Measurements from ENCODE around the gene FOXD1. TPM values are rescaled to one million over a fixed set of nuclear protein-coding genes. Genes with fewer than 3 reads are reported as not detected.

FOXD1 gene
- total and polyA plus RNA-seq, 2 experiments from 2014 or later: 0.33 to 1.9 TPM

DNA sequence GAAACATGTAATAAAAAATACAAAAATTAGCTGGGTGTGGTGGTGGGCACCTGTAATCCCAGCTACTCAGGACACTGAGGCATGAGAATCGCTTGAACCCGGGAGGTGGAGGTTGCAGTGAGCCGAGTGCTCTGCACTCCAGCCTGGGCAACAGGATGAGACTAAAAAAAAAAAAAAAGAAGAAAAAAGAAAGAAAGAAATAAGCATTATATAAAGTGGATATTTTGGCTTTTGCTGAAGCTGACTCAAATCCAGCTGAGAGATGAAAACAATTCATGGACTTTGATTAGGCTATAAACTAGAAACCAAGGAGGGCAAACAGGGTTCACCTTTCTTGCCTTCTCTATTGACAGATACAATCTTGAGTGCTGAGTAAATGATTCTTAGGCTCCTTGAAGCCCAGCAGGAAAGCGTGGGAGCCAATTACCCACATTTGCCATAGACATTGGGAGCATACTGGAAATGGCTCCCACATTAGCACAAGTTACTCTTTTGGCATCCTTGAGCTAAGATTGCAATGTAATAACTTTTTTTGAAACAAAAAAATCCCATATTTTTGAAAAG lies 47.3 kb upstream of the FOXD1 start:
- H4K20me1 ChIP-seq (ENCODE audit: insufficient read depth, poor library complexity, severe bottlenecking): peaks cover 15% of the 10 kb centered on the region
- no peak for TF ChIP-seq EZH2phosphoT487 (IDR thresholded peaks at IDR 0.05; ENCODE audit: low read depth, severe bottlenecking, unreplicated experiment)
- no peaks in the 10 kb centered on the region for H3K36me3 ChIP-seq (replicated peaks; ENCODE audit: insufficient read depth, low read depth)
- peak overlapping the region; percentile 55 for H3K4me2 ChIP-seq
- H3K4me3 ChIP-seq: no peak overlapping the region
- H3K79me2 ChIP-seq: peaks cover 30% of the 10 kb centered on the region
- 73% methylated on average over 4 of the region's 4 CpGs for WGBS (ENCODE audit: low lambda C conversion rate, missing lambda C conversion rate)
- H3K9me3 ChIP-seq (ENCODE audit: low read depth): no peaks in the 10 kb centered on the region
- DNase-seq (ENCODE audit: low spot score): peak; percentile 56
- peaks cover 27% of the 10 kb centered on the region for H3K4me1 ChIP-seq (ENCODE audit: insufficient read depth)
- no peak overlapping the region for H2AFZ ChIP-seq
- H3K27ac ChIP-seq: peak overlapping the region; percentile 33
- H3K9me2 ChIP-seq (replicated peaks; ENCODE audit: insufficient read depth): no peaks in the 10 kb centered on the region
- no peaks in the 10 kb centered on the region for H3K27me3 ChIP-seq

DNA sequence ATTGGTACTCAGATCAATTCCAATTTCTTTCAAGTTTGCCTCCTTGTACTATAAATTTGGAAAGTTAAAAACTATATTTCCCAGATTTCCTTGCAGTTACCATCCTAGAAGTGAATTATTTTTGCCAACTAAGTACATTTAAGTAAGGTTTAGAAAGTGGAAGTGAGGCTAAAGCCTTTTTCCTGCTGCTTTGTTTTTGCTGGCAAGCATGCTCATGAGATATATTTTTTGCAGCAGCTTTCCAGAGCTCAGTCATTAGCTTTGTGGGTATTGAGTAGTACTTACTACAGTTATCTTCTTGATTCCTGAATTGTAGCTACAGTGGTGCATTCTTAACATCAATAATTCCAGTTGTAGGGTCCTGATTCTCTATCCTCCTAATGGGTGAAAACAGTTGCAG lies 46.1 kb upstream of the FOXD1 start:
- Histone ChIP-seq H3K9me2 (replicated peaks; ENCODE audit: insufficient read depth) (no peaks in the 10 kb centered on the region), H3K9me3 (ENCODE audit: low read depth) (no peaks in the 10 kb centered on the region), H2AFZ (no peak overlapping the region), H3K4me3 (no peak overlapping the region), H4K20me1 (ENCODE audit: insufficient read depth, poor library complexity, severe bottlenecking) (peaks cover 4% of the 10 kb centered on the region), H3K4me1 (ENCODE audit: insufficient read depth) (peaks cover 19% of the 10 kb centered on the region), H3K4me2 (no peak overlapping the region), H3K79me2 (peaks cover 19% of the 10 kb centered on the region), H3K27me3 (no peaks in the 10 kb centered on the region), H3K36me3 (replicated peaks; ENCODE audit: insufficient read depth, low read depth) (no peaks in the 10 kb centered on the region), H3K27ac (no peak overlapping the region)
- TF ChIP-seq EZH2phosphoT487 (IDR thresholded peaks at IDR 0.05; ENCODE audit: low read depth, severe bottlenecking, unreplicated experiment): no peak
- TF ChIP-seq EZH2 (IDR thresholded peaks at IDR 0.05; ENCODE audit: borderline replicate concordance): no peak
- TF ChIP-seq, protein P1, sequence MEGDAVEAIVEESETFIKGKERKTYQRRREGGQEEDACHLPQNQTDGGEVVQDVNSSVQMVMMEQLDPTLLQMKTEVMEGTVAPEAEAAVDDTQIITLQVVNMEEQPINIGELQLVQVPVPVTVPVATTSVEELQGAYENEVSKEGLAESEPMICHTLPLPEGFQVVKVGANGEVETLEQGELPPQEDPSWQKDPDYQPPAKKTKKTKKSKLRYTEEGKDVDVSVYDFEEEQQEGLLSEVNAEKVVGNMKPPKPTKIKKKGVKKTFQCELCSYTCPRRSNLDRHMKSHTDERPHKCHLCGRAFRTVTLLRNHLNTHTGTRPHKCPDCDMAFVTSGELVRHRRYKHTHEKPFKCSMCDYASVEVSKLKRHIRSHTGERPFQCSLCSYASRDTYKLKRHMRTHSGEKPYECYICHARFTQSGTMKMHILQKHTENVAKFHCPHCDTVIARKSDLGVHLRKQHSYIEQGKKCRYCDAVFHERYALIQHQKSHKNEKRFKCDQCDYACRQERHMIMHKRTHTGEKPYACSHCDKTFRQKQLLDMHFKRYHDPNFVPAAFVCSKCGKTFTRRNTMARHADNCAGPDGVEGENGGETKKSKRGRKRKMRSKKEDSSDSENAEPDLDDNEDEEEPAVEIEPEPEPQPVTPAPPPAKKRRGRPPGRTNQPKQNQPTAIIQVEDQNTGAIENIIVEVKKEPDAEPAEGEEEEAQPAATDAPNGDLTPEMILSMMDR (IDR thresholded peaks at IDR 0.05; ENCODE audit: poor library complexity): no peak
- no peak for DNase-seq (ENCODE audit: low spot score)

DNA sequence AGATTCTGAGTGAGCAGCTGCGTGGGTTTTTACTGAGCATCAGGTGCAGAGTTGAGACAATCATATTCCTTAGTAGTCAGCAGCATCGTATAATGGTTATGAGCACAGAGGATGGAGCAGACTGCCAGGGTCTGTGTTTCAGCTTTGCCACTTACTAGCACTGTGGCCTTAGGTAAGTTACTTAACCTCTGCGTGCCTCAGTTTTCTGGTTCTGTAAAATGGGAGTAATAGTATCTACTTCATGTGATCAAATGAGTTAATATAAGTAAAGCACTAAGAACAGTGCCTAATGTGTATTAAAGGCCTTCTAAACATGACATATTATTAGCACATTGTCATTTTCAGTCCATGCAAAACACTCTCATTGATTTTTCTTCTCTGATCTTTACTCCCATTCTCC lies 44.8 kb upstream of the FOXD1 start:
- no peak for DNase-seq (ENCODE audit: low spot score)
- Histone ChIP-seq H3K4me2 (no peak overlapping the region), H4K20me1 (ENCODE audit: insufficient read depth, poor library complexity, severe bottlenecking) (no peaks in the 10 kb centered on the region), H3K4me3 (no peak overlapping the region), H3K27me3 (no peaks in the 10 kb centered on the region), H3K36me3 (replicated peaks; ENCODE audit: insufficient read depth, low read depth) (no peaks in the 10 kb centered on the region), H3K27ac (no peak overlapping the region), H3K9me3 (ENCODE audit: low read depth) (no peaks in the 10 kb centered on the region), H3K9me2 (replicated peaks; ENCODE audit: insufficient read depth) (no peaks in the 10 kb centered on the region), H2AFZ (no peak overlapping the region), H3K79me2 (peaks cover 6% of the 10 kb centered on the region), H3K4me1 (ENCODE audit: insufficient read depth) (peaks cover 16% of the 10 kb centered on the region)
- 83% methylated on average over 3 of the region's 3 CpGs for WGBS (ENCODE audit: low lambda C conversion rate, missing lambda C conversion rate)
- TF ChIP-seq EZH2phosphoT487 (IDR thresholded peaks at IDR 0.05; ENCODE audit: low read depth, severe bottlenecking, unreplicated experiment): no peak
- TF ChIP-seq, protein P1 (IDR thresholded peaks at IDR 0.05; ENCODE audit: poor library complexity): no peak
- no peak for TF ChIP-seq EZH2 (IDR thresholded peaks at IDR 0.05; ENCODE audit: borderline replicate concordance)

DNA sequence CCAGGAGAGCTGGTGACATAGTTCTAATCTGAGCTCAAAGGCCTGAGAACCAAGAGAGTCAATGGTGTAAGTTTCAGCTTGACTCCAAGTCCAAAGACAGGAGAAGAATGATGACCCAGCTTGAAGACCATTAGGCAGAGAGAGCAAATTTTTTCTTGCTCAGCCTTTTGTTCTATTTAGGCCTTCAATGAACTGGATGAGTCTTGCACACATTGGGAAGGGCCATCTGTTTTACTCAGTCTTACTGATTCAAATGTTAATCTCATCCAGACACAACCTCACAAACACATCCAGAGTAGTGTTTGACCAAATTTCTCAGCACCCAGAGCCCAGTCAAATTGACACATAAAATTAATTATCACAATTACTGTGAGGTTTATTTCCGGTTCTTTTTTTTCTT lies 42.6 kb upstream of the FOXD1 start:
- Histone ChIP-seq H3K4me2 (no peak overlapping the region), H3K79me2 (no peaks in the 10 kb centered on the region), H3K27me3 (no peaks in the 10 kb centered on the region), H3K4me3 (no peak overlapping the region), H2AFZ (no peak overlapping the region), H3K36me3 (replicated peaks; ENCODE audit: insufficient read depth, low read depth) (no peaks in the 10 kb centered on the region), H3K9me2 (replicated peaks; ENCODE audit: insufficient read depth) (no peaks in the 10 kb centered on the region), H3K9me3 (ENCODE audit: low read depth) (no peaks in the 10 kb centered on the region), H3K4me1 (ENCODE audit: insufficient read depth) (peaks cover 1% of the 10 kb centered on the region), H4K20me1 (ENCODE audit: insufficient read depth, poor library complexity, severe bottlenecking) (no peaks in the 10 kb centered on the region), H3K27ac (no peak overlapping the region)
- TF ChIP-seq, protein P1 (IDR thresholded peaks at IDR 0.05; ENCODE audit: poor library complexity): no peak
- TF ChIP-seq EZH2 (IDR thresholded peaks at IDR 0.05; ENCODE audit: borderline replicate concordance) (no peak), EZH2phosphoT487 (IDR thresholded peaks at IDR 0.05; ENCODE audit: low read depth, severe bottlenecking, unreplicated experiment) (no peak)
- DNase-seq (ENCODE audit: low spot score): no peak
- WGBS (ENCODE audit: low lambda C conversion rate, missing lambda C conversion rate): 96% methylated on average over 1 of the region's 1 CpG

Measured in hepatocyte (in vitro differentiated cells).